ENCODE data around the gene MARCHF10. TPM values are rescaled to one million over a fixed set of nuclear protein-coding genes. Genes with fewer than 3 reads are reported as not detected.

The MARCHF10 gene
- total RNA-seq, 2 experiments from 2014 or later: not detected

- no peak for DNase-seq
- H3K27ac Mint-ChIP-seq: no peak overlapping the region
These were observed 17.1 kb upstream of the MARCHF10 start for GRCh38 chr17:62825182-62825581.

GRCh38 chr17:62824290-62825131, 16.4 kb upstream of the MARCHF10 start:
- H3K27me3 Mint-ChIP-seq: peaks cover 6% of the 10 kb centered on the region
- no peaks in the 10 kb centered on the region for H3K9me3 Mint-ChIP-seq

More at GRCh38 chr17:62825182-62825581, 17.1 kb upstream of the MARCHF10 start:
- no peaks in the 10 kb centered on the region for H3K27me3 Mint-ChIP-seq
- no peaks in the 10 kb centered on the region for H3K9me3 Mint-ChIP-seq
- no peak overlapping the region for H3K4me3 Mint-ChIP-seq
- no peaks in the 10 kb centered on the region for H3K36me3 Mint-ChIP-seq
- peaks cover under 1% of the 10 kb centered on the region for H3K4me1 Mint-ChIP-seq

GRCh38 chr17:62823111-62823893, 15.2 kb upstream of the MARCHF10 start:
- H3K9me3 Mint-ChIP-seq: no peaks in the 10 kb centered on the region
- H3K27me3 Mint-ChIP-seq: peaks cover 10% of the 10 kb centered on the region
- no peaks in the 10 kb centered on the region for H3K36me3 Mint-ChIP-seq
- DNase-seq: no peak
- H3K27ac Mint-ChIP-seq: no peak overlapping the region
- H3K4me1 Mint-ChIP-seq: peaks cover 2% of the 10 kb centered on the region
- H3K4me3 Mint-ChIP-seq: no peak overlapping the region

More at GRCh38 chr17:62824290-62825131, 16.4 kb upstream of the MARCHF10 start:
- Mint-ChIP-seq H3K27ac (no peak overlapping the region), H3K4me1 (peaks cover 2% of the 10 kb centered on the region), H3K4me3 (no peak overlapping the region), H3K36me3 (no peaks in the 10 kb centered on the region)
- DNase-seq: no peak

GRCh38 chr17:62822080-62822904, 14.2 kb upstream of the MARCHF10 start:
- no peak overlapping the region for H3K4me3 Mint-ChIP-seq
- H3K27ac Mint-ChIP-seq: no peak overlapping the region
- no peak for DNase-seq
- peaks cover 10% of the 10 kb centered on the region for H3K27me3 Mint-ChIP-seq
- H3K4me1 Mint-ChIP-seq: peaks cover 2% of the 10 kb centered on the region
- H3K9me3 Mint-ChIP-seq: no peaks in the 10 kb centered on the region
- H3K36me3 Mint-ChIP-seq: no peaks in the 10 kb centered on the region

- Mint-ChIP-seq H3K9me3 (no peaks in the 10 kb centered on the region), H3K4me3 (no peak overlapping the region), H3K36me3 (no peaks in the 10 kb centered on the region), H3K4me1 (peaks cover 2% of the 10 kb centered on the region), H3K27ac (no peak overlapping the region), H3K27me3 (peaks cover 10% of the 10 kb centered on the region)
- DNase-seq: no peak
These were observed 13.3 kb upstream of the MARCHF10 start for GRCh38 chr17:62821189-62822079.

- H3K36me3 Mint-ChIP-seq: peaks cover 2% of the 10 kb centered on the region
- no peak for DNase-seq
- H3K27ac Mint-ChIP-seq: no peak overlapping the region
- no peaks in the 10 kb centered on the region for H3K9me3 Mint-ChIP-seq
- peaks cover 2% of the 10 kb centered on the region for H3K4me1 Mint-ChIP-seq
- no peak overlapping the region for H3K4me3 Mint-ChIP-seq
- H3K27me3 Mint-ChIP-seq: peaks cover 10% of the 10 kb centered on the region
These were observed 11.6 kb upstream of the MARCHF10 start for GRCh38 chr17:62819511-62820221.

GRCh38 chr17:62818526-62818925, 10.4 kb upstream of the MARCHF10 start:
- Mint-ChIP-seq H3K4me3 (no peak overlapping the region), H3K4me1 (peaks cover 2% of the 10 kb centered on the region), H3K36me3 (peaks cover 5% of the 10 kb centered on the region), H3K27ac (no peak overlapping the region), H3K9me3 (peaks cover 10% of the 10 kb centered on the region), H3K27me3 (peaks cover 10% of the 10 kb centered on the region)
- DNase-seq: no peak

- DNase-seq: no peak
- Mint-ChIP-seq H3K27ac (no peak overlapping the region), H3K27me3 (peaks cover 10% of the 10 kb centered on the region), H3K9me3 (peaks cover 12% of the 10 kb centered on the region), H3K4me1 (peaks cover 2% of the 10 kb centered on the region), H3K36me3 (peaks cover 5% of the 10 kb centered on the region), H3K4me3 (no peak overlapping the region)
These were observed 8.2 kb upstream of the MARCHF10 start for GRCh38 chr17:62816282-62816839.

GRCh38 chr17:62809656-62810055, 1.5 kb upstream of the MARCHF10 start:
- H3K27me3 Mint-ChIP-seq: peaks cover 33% of the 10 kb centered on the region
- no peak overlapping the region for H3K4me3 Mint-ChIP-seq
- peaks cover 10% of the 10 kb centered on the region for H3K4me1 Mint-ChIP-seq
- DNase-seq: no peak
- H3K36me3 Mint-ChIP-seq: peaks cover 3% of the 10 kb centered on the region
- H3K9me3 Mint-ChIP-seq: peaks cover 12% of the 10 kb centered on the region
- H3K27ac Mint-ChIP-seq: no peak overlapping the region

GRCh38 chr17:62808576-62808970, 459 bp upstream of the MARCHF10 start:
- peaks cover 10% of the 10 kb centered on the region for H3K4me1 Mint-ChIP-seq
- no peak for DNase-seq
- H3K27me3 Mint-ChIP-seq: peaks cover 41% of the 10 kb centered on the region
- H3K9me3 Mint-ChIP-seq: peaks cover 3% of the 10 kb centered on the region
- no peak overlapping the region for H3K27ac Mint-ChIP-seq
- H3K36me3 Mint-ChIP-seq: no peaks in the 10 kb centered on the region
- peak overlapping the region; percentile 10 for H3K4me3 Mint-ChIP-seq

GRCh38 chr17:62805234-62805633, 2.9 kb downstream of the MARCHF10 start:
- no peaks in the 10 kb centered on the region for H3K9me3 Mint-ChIP-seq
- peaks cover 50% of the 10 kb centered on the region for H3K27me3 Mint-ChIP-seq
- no peak for DNase-seq
- no peaks in the 10 kb centered on the region for H3K36me3 Mint-ChIP-seq
- no peak overlapping the region for H3K4me3 Mint-ChIP-seq
- no peak overlapping the region for H3K27ac Mint-ChIP-seq
- peaks cover 10% of the 10 kb centered on the region for H3K4me1 Mint-ChIP-seq

GRCh38 chr17:62804822-62805221, 3.3 kb downstream of the MARCHF10 start:
- peaks cover 10% of the 10 kb centered on the region for H3K4me1 Mint-ChIP-seq

GRCh38 chr17:62804025-62804424, 4.1 kb downstream of the MARCHF10 start:
- H3K4me3 Mint-ChIP-seq: no peak overlapping the region
- no peak for DNase-seq
- peaks cover 47% of the 10 kb centered on the region for H3K27me3 Mint-ChIP-seq
- peaks cover 3% of the 10 kb centered on the region for H3K4me1 Mint-ChIP-seq
- no peaks in the 10 kb centered on the region for H3K9me3 Mint-ChIP-seq
- no peaks in the 10 kb centered on the region for H3K36me3 Mint-ChIP-seq
- no peak overlapping the region for H3K27ac Mint-ChIP-seq

More at GRCh38 chr17:62804822-62805221, 3.3 kb downstream of the MARCHF10 start:
- no peaks in the 10 kb centered on the region for H3K36me3 Mint-ChIP-seq
- no peak overlapping the region for H3K4me3 Mint-ChIP-seq
- no peaks in the 10 kb centered on the region for H3K9me3 Mint-ChIP-seq
- peaks cover 52% of the 10 kb centered on the region for H3K27me3 Mint-ChIP-seq
- H3K27ac Mint-ChIP-seq: no peak overlapping the region
- DNase-seq: no peak
